Measurements from ENCODE around the gene EHMT1.

Gene EHMT1

GRCh38 chr9:137843355-137843754 lies 224.6 kb downstream of the EHMT1 start (continued):
- TF ChIP-seq PATZ1 (CRISPR knock-in tag; IDR thresholded peaks at IDR 0.05; ENCODE audit: borderline replicate concordance) (no peak), ZNF70 (CRISPR knock-in tag; IDR thresholded peaks at IDR 0.05) (no peak), CREB5 (CRISPR knock-in tag; IDR thresholded peaks at IDR 0.05; ENCODE audit: low read depth) (no peak), ZNF565 (CRISPR knock-in tag; conservative IDR thresholded peaks at IDR 0.05; ENCODE audit: low read depth) (no peak), BACH2 (CRISPR knock-in tag; IDR thresholded peaks at IDR 0.05; ENCODE audit: borderline replicate concordance) (no peak), ZFP30 (CRISPR knock-in tag; IDR thresholded peaks at IDR 0.05) (no peak), SNAI2 (CRISPR knock-in tag; IDR thresholded peaks at IDR 0.05) (no peak), ZNF8 (CRISPR knock-in tag; IDR thresholded peaks at IDR 0.05) (no peak), PPARA (CRISPR knock-in tag; IDR thresholded peaks at IDR 0.05; ENCODE audit: borderline replicate concordance) (no peak)

GRCh38 chr9:137851516-137852267 lies 232.9 kb downstream of the EHMT1 start:
- TF ChIP-seq TCF4 (CRISPR knock-in tag; IDR thresholded peaks at IDR 0.05; ENCODE audit: borderline replicate concordance) (peak; percentile 45; the same call in 1 of the 2 replicates), POU6F1 (CRISPR knock-in tag; IDR thresholded peaks at IDR 0.05; ENCODE audit: borderline replicate concordance, low read depth) (no peak)
- no peak for ATAC-seq

GRCh38 chr9:137853392-137853995 lies 234.7 kb downstream of the EHMT1 start:
- ATAC-seq: no peak
- TF ChIP-seq GLIS3 (CRISPR knock-in tag; IDR thresholded peaks at IDR 0.05) (no peak), ZNF8 (CRISPR knock-in tag; IDR thresholded peaks at IDR 0.05) (no peak), CSDC2 (CRISPR knock-in tag; IDR thresholded peaks at IDR 0.05) (no peak), OSR1 (CRISPR knock-in tag; IDR thresholded peaks at IDR 0.05) (no peak), ZNF70 (CRISPR knock-in tag; IDR thresholded peaks at IDR 0.05) (no peak), ZNF565 (CRISPR knock-in tag; conservative IDR thresholded peaks at IDR 0.05; ENCODE audit: low read depth) (no peak), ISL1 (CRISPR knock-in tag; IDR thresholded peaks at IDR 0.05) (no peak), SNAI2 (CRISPR knock-in tag; IDR thresholded peaks at IDR 0.05) (no peak), ZFP30 (CRISPR knock-in tag; IDR thresholded peaks at IDR 0.05) (no peak), ZC3H10 (CRISPR knock-in tag; IDR thresholded peaks at IDR 0.05) (no peak), POU6F1 (CRISPR knock-in tag; IDR thresholded peaks at IDR 0.05; ENCODE audit: borderline replicate concordance, low read depth) (no peak), ZFP3 (CRISPR knock-in tag; IDR thresholded peaks at IDR 0.05) (no peak), PPARA (CRISPR knock-in tag; IDR thresholded peaks at IDR 0.05; ENCODE audit: borderline replicate concordance) (no peak), RARB (CRISPR knock-in tag; IDR thresholded peaks at IDR 0.05) (no peak), ARNTL (CRISPR knock-in tag; IDR thresholded peaks at IDR 0.05; ENCODE audit: borderline replicate concordance, low read depth) (no peak), PATZ1 (CRISPR knock-in tag; IDR thresholded peaks at IDR 0.05; ENCODE audit: borderline replicate concordance) (no peak), ESRRG (CRISPR knock-in tag; IDR thresholded peaks at IDR 0.05) (no peak), TSHZ2 (CRISPR knock-in tag; IDR thresholded peaks at IDR 0.05) (no peak), TOX (CRISPR knock-in tag; IDR thresholded peaks at IDR 0.05; ENCODE audit: borderline replicate concordance) (no peak), BACH2 (CRISPR knock-in tag; IDR thresholded peaks at IDR 0.05; ENCODE audit: borderline replicate concordance) (no peak)
